Mucosa of descending colon (tissue), 3 donors: ENCODE measurements around the gene IL21. TPM values are rescaled to one million over a fixed set of nuclear protein-coding genes. Genes with fewer than 3 reads are reported as not detected.

Source experiments
- ATAC-seq: fragments of 200-7000 bp; cut with Tn5 transposase; one replicate; pipeline ENCODE4 v1.9.1; 2020; ENCODE audit warnings: mild to moderate bottlenecking, moderate library complexity
- DNase-seq, 3 donors: peaks; one replicate each; pipeline ENCODE4 v3.0.0-alpha.2; 2020
- H3K36me3 ChIP-seq: fragments of 200-600 bp; one replicate; pipeline ENCODE4 v1.8.0; 2021; ENCODE audit warnings: low read depth, mild to moderate bottlenecking
- H3K4me1 ChIP-seq: fragments of 200-600 bp; one replicate; pipeline ENCODE4 v1.8.0; 2021; ENCODE audit warnings: low read depth, mild to moderate bottlenecking
- H3K4me3 ChIP-seq: fragments of 200-600 bp; one replicate; pipeline ENCODE4 v1.8.0; 2021; ENCODE audit warnings: mild to moderate bottlenecking
- H3K9me3 ChIP-seq: fragments of 200-600 bp; one replicate; pipeline ENCODE4 v1.8.0; 2021; ENCODE audit warnings: mild to moderate bottlenecking
- CTCF ChIP-seq: fragments of 200-600 bp; IDR thresholded peaks from one replicate; pipeline ENCODE4 v1.8.0; 2022; ENCODE audit warnings: antibody characterized with exemption, mild to moderate bottlenecking
- intact Hi-C, 2 donors: fragments of 100-400 bp; cut with DNase I in 1 of 2; cut with micrococcal nuclease in 1 of 2; formaldehyde crosslinking; loops; one replicate each; pipeline versions ENCODE4 v1.11.0 to v1.11.1; 2022; cut with DNase I, micrococcal nuclease
- total RNA-seq, 3 donors: library from RNA; stranded (reverse); fragmentation: NEBNext Ultra II Directional in 2 of 3; extraction: Animal tissue kit (Norgen Biotek cat#: 25700) in 2 of 3; gene quantifications; one replicate each; pipeline versions ENCODE4 v1.2.1 to v1.2.4, GENCODE V29; 2021 to 2023
- donor health status: DM: no; HTN: no; CAD: no; lungs with moderate emphysema.
- donor health status: DM: no; HTN: no; CAD: no.
- donor health status: DM: no; HTN: yes; CAD: no.

Gene IL21
- total RNA-seq, 3 donors from 2014 or later: not detected

- Histone ChIP-seq H3K9me3 (no peaks in the 10 kb centered on the region), H3K36me3 (no peaks in the 10 kb centered on the region), H3K4me3 (no peak overlapping the region), H3K4me1 (no peaks in the 10 kb centered on the region)
- intact Hi-C loops: no loop called here
- ATAC-seq (no peak), DNase-seq (no peak)
- no peak for TF ChIP-seq CTCF
Measured at GRCh38 chr4:122643257-122643656, 22.4 kb upstream of the IL21 start.

GRCh38 chr4:122639181-122639580 lies 18.3 kb upstream of the IL21 start:
- no peak for TF ChIP-seq CTCF
- no peaks in the 10 kb centered on the region for H3K4me1 ChIP-seq
- ATAC-seq (no peak), DNase-seq (no peak)
- intact Hi-C loops: no loop called here
- H3K36me3 ChIP-seq: no peaks in the 10 kb centered on the region
- H3K9me3 ChIP-seq: no peaks in the 10 kb centered on the region
- H3K4me3 ChIP-seq: no peak overlapping the region

GRCh38 chr4:122636697-122637096 lies 15.8 kb upstream of the IL21 start:
- Histone ChIP-seq H3K4me1 (no peaks in the 10 kb centered on the region), H3K9me3 (no peaks in the 10 kb centered on the region), H3K36me3 (no peaks in the 10 kb centered on the region), H3K4me3 (no peak overlapping the region)
- no peak for TF ChIP-seq CTCF
- ATAC-seq (no peak), DNase-seq (no peak)
- intact Hi-C loops: no loop called here

GRCh38 chr4:122635205-122635604 lies 14.3 kb upstream of the IL21 start:
- DNase-seq (peak in 1 of 3 donors; percentile 3), ATAC-seq (peak; percentile 52)
- no peak overlapping the region for H3K4me3 ChIP-seq
- no peak for TF ChIP-seq CTCF
- H3K9me3 ChIP-seq: no peaks in the 10 kb centered on the region
- no peaks in the 10 kb centered on the region for H3K36me3 ChIP-seq
- intact Hi-C loops: no loop called here
- no peaks in the 10 kb centered on the region for H3K4me1 ChIP-seq

GRCh38 chr4:122633211-122633610 lies 12.3 kb upstream of the IL21 start:
- ATAC-seq: no peak
- H3K4me1 ChIP-seq: no peaks in the 10 kb centered on the region
- no peak for DNase-seq
- H3K4me3 ChIP-seq: no peak overlapping the region
- intact Hi-C loops: no loop called here
- no peaks in the 10 kb centered on the region for H3K36me3 ChIP-seq
- no peak for TF ChIP-seq CTCF
- no peaks in the 10 kb centered on the region for H3K9me3 ChIP-seq
